Endothelial cell of umbilical vein (primary cell): ENCODE data around the gene PCGF3. TPM values are rescaled to one million over a fixed set of nuclear protein-coding genes. Genes with fewer than 3 reads are reported as not detected.

Experiments used
- BruUV-seq: library from RNA; stranded (reverse); fragments of 400-500 nt; replicated peaks from 2 replicates; lab custom pipeline; 2021; lab: Mats Ljungman, UMichigan
- CTCF ChIA-PET: fragments of 300-600, 350-600 bp; sonication (Branson Sonifier 250); formaldehyde crosslinking; loops from one replicate; lab custom pipeline; 2021; ENCODE audit warnings: antibody characterized with exemption, inconsistent platforms; lab: Charles Lee
- POLR2A ChIA-PET: fragments of 300-600, 350-600 bp; sonication (Branson Sonifier 250); formaldehyde crosslinking; loops from one replicate; lab custom pipeline; 2021; ENCODE audit warnings: antibody characterized with exemption, inconsistent platforms; lab: Charles Lee
- DNase-seq: peaks from one replicate; pipeline ENCODE4 v3.0.0-alpha.2; 2011; ENCODE audit warnings: low read depth, low spot score
- FAIRE-seq: peaks from 2 replicates; lab custom pipeline; 2011; peaks lifted over from hg19 to GRCh38; lab: Jason Lieb, UNC
- H2AFZ ChIP-seq: 2 replicates; pipeline ENCODE4 v1.6.0; 2012; ENCODE audit warnings: low read depth, low read length, control low read depth, inconsistent platforms
- H3K27ac ChIP-seq: 2 replicates; pipeline ENCODE4 v1.5.1; 2011; ENCODE audit warnings: low read depth, mild to moderate bottlenecking, control low read depth, low read length, moderate library complexity; ENCODE audit not compliant: insufficient read depth
- H3K27me3 ChIP-seq, 2 experiments: 2 replicates each; pipeline versions ENCODE4 v1.6.0 to v1.6.1; 2011; ENCODE audit warnings: low read length in 2 of 2, mixed read lengths in 1 of 2; ENCODE audit not compliant: control insufficient read depth in 2 of 2, insufficient read depth in 2 of 2
- H3K36me3 ChIP-seq, 2 experiments: 2 replicates in 1 of 2; 3 replicates in 1 of 2; pipeline ENCODE4 v1.5.1; 2011; ENCODE audit warnings: low read length in 2 of 2, mild to moderate bottlenecking in 1 of 2, moderate library complexity in 1 of 2; ENCODE audit not compliant: control insufficient read depth in 2 of 2, insufficient read depth in 2 of 2; ENCODE audit errors: extremely low read depth in 1 of 2
- H3K4me1 ChIP-seq: 3 replicates; pipeline ENCODE4 v1.5.1; 2011; ENCODE audit warnings: mild to moderate bottlenecking, low read length; ENCODE audit not compliant: control insufficient read depth, insufficient read depth; ENCODE audit errors: extremely low read depth
- H3K4me2 ChIP-seq: 2 replicates; pipeline ENCODE4 v1.6.1; 2011; ENCODE audit warnings: low read length, control low read depth, mixed read lengths; ENCODE audit not compliant: insufficient read depth
- H3K4me3 ChIP-seq, 3 experiments: fragments of 200-600 bp in 1 of 3; sonication (generic), shearing (Covaris generic) in 1 of 3; replicated peaks in 1 of 3; 2 replicates each; pipeline ENCODE4 v1.5.1; 2011 to 2016; ENCODE audit warnings: control low read depth in 3 of 3, low read length in 3 of 3, mild to moderate bottlenecking in 2 of 3, inconsistent platforms in 1 of 3, low read depth in 1 of 3, moderate library complexity in 1 of 3; ENCODE audit not compliant: insufficient read depth in 1 of 3
- H3K79me2 ChIP-seq: 2 replicates; pipeline ENCODE4 v1.6.0; 2012; ENCODE audit warnings: low read length, inconsistent platforms; ENCODE audit not compliant: control insufficient read depth, insufficient read depth
- H3K9ac ChIP-seq: replicated peaks from 2 replicates; pipeline ENCODE3; 2011; ENCODE audit warnings: low read length, control low read depth; ENCODE audit not compliant: insufficient read depth; ENCODE audit errors: extremely low read depth
- H3K9me1 ChIP-seq: replicated peaks from 3 replicates; pipeline ENCODE4 v1.6.0; 2011; ENCODE audit warnings: mild to moderate bottlenecking, low read length; ENCODE audit not compliant: control insufficient read depth, insufficient read depth; ENCODE audit errors: extremely low read depth
- H3K9me3 ChIP-seq: replicated peaks from 2 replicates; pipeline ENCODE4 v1.5.1; 2012; ENCODE audit warnings: low read length, inconsistent platforms; ENCODE audit not compliant: control insufficient read depth, insufficient read depth
- H4K20me1 ChIP-seq: replicated peaks from 2 replicates; pipeline ENCODE3; 2011; ENCODE audit warnings: mild to moderate bottlenecking, low read length; ENCODE audit not compliant: control insufficient read depth, insufficient read depth; ENCODE audit errors: extremely low read depth
- CTCF ChIP-seq, 2 donors: IDR thresholded peaks; 1 replicate in 1 of 2; 2 replicates in 1 of 2; pipeline ENCODE4 v1.5.1; 2011; ENCODE audit warnings: low read length in 2 of 2, mild to moderate bottlenecking in 2 of 2, moderate library complexity in 2 of 2, control low read depth in 1 of 2, inconsistent platforms in 1 of 2, low read depth in 1 of 2; ENCODE audit not compliant: insufficient read depth in 1 of 2; ENCODE audit errors: extremely low read depth in 1 of 2
- EZH2 ChIP-seq: IDR thresholded peaks from 2 replicates; pipeline ENCODE4 v1.6.1; 2012; ENCODE audit warnings: borderline replicate concordance, low read depth, mild to moderate bottlenecking, moderate library complexity, low read length, inconsistent platforms; ENCODE audit not compliant: severe bottlenecking
- FOS ChIP-seq: IDR thresholded peaks from 2 replicates; pipeline ENCODE4 v1.6.1; 2011; ENCODE audit warnings: mild to moderate bottlenecking, low read length, moderate library complexity, borderline replicate concordance; ENCODE audit not compliant: insufficient read depth
- GATA2 ChIP-seq: IDR thresholded peaks from 2 replicates; pipeline ENCODE4 v1.7.0; 2011; ENCODE audit warnings: low read depth, mild to moderate bottlenecking, moderate library complexity, mixed read lengths, low read length; ENCODE audit not compliant: insufficient read length, insufficient read depth
- JUN ChIP-seq: IDR thresholded peaks from 2 replicates; pipeline ENCODE4 v1.6.1; 2011; ENCODE audit warnings: borderline replicate concordance, low read depth; ENCODE audit not compliant: insufficient read length, insufficient read depth
- MAX ChIP-seq: IDR thresholded peaks from 2 replicates; pipeline ENCODE4 v1.6.1; 2011; ENCODE audit not compliant: insufficient read depth, insufficient read length
- MYC ChIP-seq: IDR thresholded peaks from one replicate; pipeline ENCODE4 v1.6.1; 2011; ENCODE audit warnings: mild to moderate bottlenecking, low read depth, low read length
- POLR2A ChIP-seq: IDR thresholded peaks from 2 replicates; pipeline ENCODE4 v1.6.1; 2012; ENCODE audit warnings: low read depth, mild to moderate bottlenecking, control low read depth, low read length
- POLR2AphosphoS5 ChIP-seq: IDR thresholded peaks from 2 replicates; pipeline ENCODE4 v1.6.1; 2012; ENCODE audit warnings: low read depth, mild to moderate bottlenecking, control low read depth, low read length, moderate library complexity; ENCODE audit not compliant: insufficient read depth
- dilution Hi-C: fragments of 300-500 bp; cut with MboI; formaldehyde crosslinking; loops from one replicate; pipeline ENCODE4 v1.15.0; 2019; ENCODE audit warnings: low sequenced_read_pairs; ENCODE audit not compliant: extremely low pct_ligation_motif_present
- intact Hi-C: fragments of 100-400 bp; cut with micrococcal nuclease; formaldehyde crosslinking; loops from one replicate; pipeline ENCODE4 v1.10.0; 2022
- polyA plus RNA-seq, 4 experiments: library from polyadenylated mRNA; depleted of rRNA in 3 of 4; stranded (reverse) in 3 of 4; unstranded in 1 of 4; fragments of >200 nt; gene quantifications; 2 replicates each; pipeline versions ENCODE4 v1.2.1 to v1.2.3, GENCODE V29; 2011 to 2012; ENCODE audit warnings: missing spikeins in 1 of 4
- total RNA-seq: library from RNA; stranded (reverse); gene quantifications from 2 replicates; pipeline ENCODE4 v1.2.3, GENCODE V29; 2021

PCGF3 gene
- total and polyA plus RNA-seq, 2 donors (not counting 3 experiments of a cell fraction or from before 2014, with no cell fraction given): 70.2 to 91.8 TPM

DNA sequence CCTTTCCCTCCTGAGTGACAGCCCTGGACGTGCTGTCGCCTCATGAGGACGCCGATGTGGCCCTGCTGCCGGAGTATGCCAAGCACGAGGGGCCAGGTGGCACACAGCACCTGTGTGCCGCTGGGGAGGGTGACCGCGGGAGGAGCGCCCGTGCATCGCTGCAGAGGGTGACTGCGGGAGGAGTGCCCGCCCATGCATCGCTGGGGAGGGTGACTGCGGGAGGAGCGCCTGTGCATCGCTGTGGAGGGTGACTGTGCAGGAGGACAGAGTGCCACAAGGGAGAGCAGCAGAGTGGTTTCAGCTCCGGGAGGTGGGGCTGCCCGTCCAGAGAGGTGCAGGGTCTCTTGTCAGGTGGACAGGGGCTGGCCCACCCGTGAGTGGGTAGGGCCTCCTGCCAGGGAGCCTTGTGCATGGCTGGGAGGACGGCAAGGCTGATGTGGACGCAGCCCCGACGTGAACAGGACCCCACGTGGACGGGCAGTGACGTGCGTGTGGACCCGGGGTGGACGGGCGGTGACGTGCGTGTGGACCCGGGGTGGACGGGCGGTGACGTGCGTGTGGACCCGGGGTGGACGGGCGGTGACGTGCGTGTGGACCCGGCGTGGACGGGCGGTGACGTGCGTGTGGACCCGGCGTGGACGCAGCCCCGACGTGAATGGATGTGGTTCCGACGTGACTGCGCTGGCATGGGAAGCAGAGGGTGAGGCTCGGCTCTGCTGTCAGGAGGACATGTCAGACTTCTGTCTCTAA, 14.7 kb downstream of the PCGF3 start:
- H3K36me3 ChIP-seq: peaks cover 4 to 7% of the 10 kb centered on the region in 2 experiments
- no peaks in the 10 kb centered on the region for H3K9me1 ChIP-seq
- no peaks in the 10 kb centered on the region for H4K20me1 ChIP-seq
- H3K4me3 ChIP-seq: no peak overlapping the region
- H3K4me1 ChIP-seq: peaks cover 8% of the 10 kb centered on the region
- BruUV-seq: no TSS peak
- ChIA-PET CTCF (interaction anchor here (0.9 to 1.2 kb wide), 3 partner anchors 11 to 36 kb away, joined by 3 to 4 read pairs (median 3); no protein-coding TSS in a partner anchor), POLR2A (interaction anchor here (0.5 kb wide), 1 partner anchor 13 kb away, joined by 3 read pairs; no protein-coding TSS in a partner anchor)
- peaks cover 78% of the 10 kb centered on the region for H3K79me2 ChIP-seq
- dilution Hi-C loops: no loop called here
- H3K9me3 ChIP-seq: no peaks in the 10 kb centered on the region
- H2AFZ ChIP-seq: no peak overlapping the region
- H3K9ac ChIP-seq: no peak overlapping the region
- H3K27me3 ChIP-seq: no peaks in the 10 kb centered on the region
- H3K27ac ChIP-seq: no peak overlapping the region
- H3K4me2 ChIP-seq: no peak overlapping the region
- TF ChIP-seq CTCF (IDR thresholded peaks at IDR 0.05; ENCODE audit: extremely low read depth in 1 of 2, insufficient read depth in 1 of 2, low read depth in 1 of 2, low read length in 2 of 2): no peak
- TF ChIP-seq POLR2AphosphoS5: no peak
- no peak for TF ChIP-seq FOS
- no peak for TF ChIP-seq MYC
- no peak for TF ChIP-seq MAX
- TF ChIP-seq JUN: no peak
- no peak for TF ChIP-seq EZH2
- no peak for TF ChIP-seq POLR2A
- TF ChIP-seq GATA2: no peak
- no peak for FAIRE-seq
- intact Hi-C loops: no loop called here
- DNase-seq: no peak
